ENCODE results near the gene BTN2A1. TPM values are rescaled to one million over a fixed set of nuclear protein-coding genes. Genes with fewer than 3 reads are reported as not detected.
"Not testable (repeated sequence)": the region's sequence is repeated elsewhere in the genome, so short reads cannot be mapped to it uniquely, and the experiment has no call there.

BTN2A1 gene
- total RNA-seq, 1 donor from 2014 or later = 21.6 TPM

GRCh38 chr6:26431258-26432172, 26.2 kb upstream of the BTN2A1 start:
- no peak for DNase-seq (ENCODE audit: extremely low read depth, low read depth, low spot score)

- no peak for DNase-seq (ENCODE audit: extremely low read depth, low read depth, low spot score)
These were observed 25.0 kb upstream of the BTN2A1 start for GRCh38 chr6:26432627-26433201.

GRCh38 chr6:26433680-26434079, 24.1 kb upstream of the BTN2A1 start:
- DNase-seq (ENCODE audit: extremely low read depth, low read depth, low spot score) = not testable (repeated sequence)

DNA sequence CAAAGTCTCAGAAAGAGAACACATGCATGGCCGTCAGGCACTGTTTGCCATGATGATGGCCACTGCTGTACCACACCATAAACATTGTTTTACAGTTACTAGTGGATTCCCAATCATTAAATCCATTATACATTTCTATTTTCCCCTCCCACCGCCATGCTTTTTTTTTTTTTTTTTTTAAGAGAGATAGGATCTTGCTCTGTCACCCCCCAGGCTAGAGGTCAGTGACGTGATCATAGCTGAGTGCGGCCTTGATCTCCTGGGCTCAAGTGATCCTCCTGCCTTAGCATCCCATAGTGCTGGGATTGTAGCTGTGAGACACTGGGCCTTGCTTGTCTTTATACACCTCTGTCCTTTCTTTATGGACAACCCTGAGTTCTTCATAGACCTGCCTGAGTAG, 21.7 kb upstream of the BTN2A1 start:
- no peak for DNase-seq (ENCODE audit: extremely low read depth, low read depth, low spot score)

- DNase-seq (ENCODE audit: extremely low read depth, low read depth, low spot score) = no peak
These were observed 20.2 kb upstream of the BTN2A1 start for GRCh38 chr6:26437550-26437949.

- DNase-seq (ENCODE audit: extremely low read depth, low read depth, low spot score) = no peak
These were observed 19.8 kb upstream of the BTN2A1 start for GRCh38 chr6:26438000-26438399.

GRCh38 chr6:26439151-26440125, 18.3 kb upstream of the BTN2A1 start:
- DNase-seq (ENCODE audit: extremely low read depth, low read depth, low spot score) = no peak

- DNase-seq (ENCODE audit: extremely low read depth, low read depth, low spot score) = no peak
These were observed 16.8 kb upstream of the BTN2A1 start for GRCh38 chr6:26440977-26441358.

GRCh38 chr6:26441977-26442376, 15.8 kb upstream of the BTN2A1 start:
- DNase-seq (ENCODE audit: extremely low read depth, low read depth, low spot score) = no peak

DNA sequence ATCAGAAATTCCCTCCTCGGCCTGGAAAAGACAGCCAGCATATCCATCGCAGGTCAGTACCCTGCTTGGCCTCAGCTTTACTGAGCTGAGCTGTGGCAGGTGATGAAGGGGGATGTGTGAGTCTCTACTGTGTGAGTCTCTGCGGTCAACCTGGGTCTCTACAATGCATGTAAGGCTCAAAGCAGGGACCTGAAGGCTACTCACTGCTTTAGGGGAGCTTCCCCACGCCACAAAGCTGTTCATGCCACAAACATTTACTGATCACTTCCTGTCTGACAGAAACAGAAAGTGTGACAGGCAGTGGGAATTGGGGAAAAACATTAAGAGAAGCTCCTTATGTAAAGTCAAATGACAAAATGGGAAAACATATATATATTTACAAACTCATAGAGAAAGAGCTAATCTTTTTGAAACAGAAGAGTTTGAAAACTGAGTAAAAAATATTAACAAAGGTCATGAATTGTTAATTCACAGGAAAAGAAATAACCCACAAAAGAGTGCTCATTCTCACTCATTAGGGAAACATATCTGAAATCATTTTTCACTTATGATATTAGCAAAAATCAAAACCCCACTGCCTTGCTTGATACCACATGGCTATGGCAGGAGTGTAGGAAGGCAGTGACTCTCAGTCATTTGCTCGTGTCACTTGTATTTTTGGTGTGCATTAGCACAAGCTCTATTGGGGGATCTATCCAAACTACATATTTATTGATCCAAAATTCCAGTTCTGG, 11.7 kb upstream of the BTN2A1 start:
- no peak for DNase-seq (ENCODE audit: extremely low read depth, low read depth, low spot score)

GRCh38 chr6:26447257-26447656, 10.5 kb upstream of the BTN2A1 start:
- DNase-seq (ENCODE audit: extremely low read depth, low read depth, low spot score) = no peak

GRCh38 chr6:26450240-26450639, 7.5 kb upstream of the BTN2A1 start:
- no peak for DNase-seq (ENCODE audit: extremely low read depth, low read depth, low spot score)

DNA sequence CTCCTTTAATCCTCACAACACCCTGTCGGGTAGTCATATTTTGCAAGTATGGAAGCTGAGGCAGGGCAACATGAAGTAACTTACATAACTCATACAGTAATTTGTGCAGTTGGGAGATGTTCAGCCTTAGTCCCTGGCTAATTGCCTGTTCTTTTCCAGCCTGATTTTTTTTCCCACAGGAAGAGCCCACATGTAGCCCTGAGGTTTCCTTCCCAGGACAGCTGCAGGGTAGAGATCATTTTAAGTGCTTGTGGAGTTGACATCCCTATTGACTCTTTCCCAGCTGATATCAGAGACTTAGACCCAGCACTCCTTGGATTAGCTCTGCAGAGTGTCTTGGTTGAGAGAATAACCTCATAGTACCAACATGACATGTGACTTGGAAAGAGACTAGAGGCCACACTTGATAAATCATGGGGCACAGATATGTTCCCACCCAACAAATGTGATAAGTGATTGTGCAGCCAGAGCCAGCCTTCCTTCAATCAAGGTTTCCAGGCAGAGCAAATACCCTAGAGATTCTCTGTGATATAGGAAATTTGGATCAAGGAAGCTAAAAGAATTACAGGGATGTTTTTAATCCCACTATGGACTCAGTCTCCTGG, 5.0 kb upstream of the BTN2A1 start:
- no peak for DNase-seq (ENCODE audit: extremely low read depth, low read depth, low spot score)

- DNase-seq (ENCODE audit: extremely low read depth, low read depth, low spot score) = no peak
These were observed 3.1 kb upstream of the BTN2A1 start for GRCh38 chr6:26454631-26455030.

DNA sequence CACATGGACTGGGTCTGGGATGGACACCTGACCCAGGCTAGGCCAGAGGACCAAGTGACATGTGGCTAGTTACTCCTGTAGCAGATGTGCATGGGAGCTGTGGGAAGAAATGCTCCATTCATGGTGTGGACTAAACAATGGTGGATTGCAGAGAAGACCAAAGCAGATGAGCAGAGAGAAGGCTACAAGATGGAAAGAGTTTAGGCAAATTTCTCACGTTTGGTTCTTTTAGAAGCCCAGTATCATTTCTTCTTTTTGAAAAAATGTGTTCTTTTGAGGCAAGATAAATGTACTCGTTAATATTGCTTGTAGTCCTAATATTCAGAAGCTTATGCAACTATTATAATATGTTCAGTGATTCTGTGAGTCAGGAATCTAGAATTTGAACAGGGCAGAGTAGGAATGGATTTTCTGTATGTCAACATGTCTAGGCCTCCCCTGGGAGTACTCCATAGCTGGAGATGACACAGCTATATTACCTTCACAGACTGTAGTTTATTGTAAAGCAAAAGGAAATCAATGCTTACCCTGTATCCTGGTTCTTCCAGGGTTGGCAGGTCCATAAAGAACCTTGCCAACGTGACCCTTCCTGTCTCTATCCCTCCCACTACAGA, 2.3 kb upstream of the BTN2A1 start:
- no peak for DNase-seq (ENCODE audit: extremely low read depth, low read depth, low spot score)

DNA sequence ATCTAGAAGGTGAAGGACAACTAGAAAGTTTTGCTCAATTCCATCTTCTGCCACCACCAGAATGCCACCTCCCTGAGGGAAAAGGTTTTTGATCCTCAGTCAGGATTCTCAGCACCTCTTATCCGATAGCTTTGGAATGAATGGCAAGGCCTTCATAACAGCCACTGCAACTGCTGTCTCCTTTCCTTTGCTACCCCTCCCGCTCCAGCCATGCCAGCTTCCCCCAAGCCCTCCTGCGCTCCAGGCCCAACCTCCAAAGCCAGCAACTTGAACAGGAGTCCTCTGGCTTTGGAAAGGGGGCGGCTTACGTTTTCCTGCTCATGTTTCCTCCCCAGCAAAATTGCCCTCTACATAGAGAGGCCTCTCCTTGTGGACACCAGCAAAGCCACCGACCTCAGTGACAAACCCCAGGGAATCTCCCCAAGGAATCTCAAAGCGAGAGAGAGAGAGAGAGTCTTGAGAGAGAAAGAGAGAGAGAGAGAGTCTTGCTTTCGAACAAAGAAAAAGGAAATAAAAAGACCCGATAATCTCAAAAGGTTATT, 420 bp upstream of the BTN2A1 start:
- no peak for DNase-seq (ENCODE audit: extremely low read depth, low read depth, low spot score)

- DNase-seq (ENCODE audit: extremely low read depth, low read depth, low spot score) = no peak
These were observed 1.5 kb downstream of the BTN2A1 start for GRCh38 chr6:26459023-26459810.

DNA sequence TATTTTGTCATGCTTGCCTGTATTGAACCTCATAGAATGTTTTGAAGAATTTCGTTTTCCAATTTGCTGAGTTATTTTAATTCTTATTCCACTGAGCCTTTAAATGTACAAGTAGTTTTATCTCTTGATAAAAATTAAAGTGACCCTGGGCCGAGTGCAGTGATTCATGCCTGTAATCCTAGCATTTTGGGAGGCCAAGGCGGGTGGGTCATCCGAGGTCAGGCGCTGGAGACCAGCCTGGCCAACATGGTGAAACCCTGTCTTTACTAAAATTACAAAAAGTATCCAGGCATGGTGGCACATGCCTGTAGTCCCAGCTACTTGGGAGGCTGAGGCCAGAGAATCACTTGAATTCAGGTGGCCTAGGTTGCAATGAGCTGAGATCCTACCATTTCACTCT, 3.6 kb downstream of the BTN2A1 start:
- not testable (repeated sequence) for DNase-seq (ENCODE audit: extremely low read depth, low read depth, low spot score)

GRCh38 chr6:26464014-26464413, 6.3 kb downstream of the BTN2A1 start:
- DNase-seq (ENCODE audit: extremely low read depth, low read depth, low spot score) = no peak
